H1 (cell line): Measurements from ENCODE around the gene POLRMT. TPM values are rescaled to one million over a fixed set of nuclear protein-coding genes. Genes with fewer than 3 reads are reported as not detected.

ENCODE experiments used
- CTCF ChIA-PET: fragments of 300-600 bp; sonication (Branson Sonifier 250); formaldehyde crosslinking; loops from one replicate; lab custom pipeline; 2021; ENCODE audit not compliant: partially characterized antibody; lab: Charles Lee
- POLR2A ChIA-PET: fragments of 300-600 bp; sonication (Branson Sonifier 250); formaldehyde crosslinking; loops from one replicate; lab custom pipeline; 2021; ENCODE audit warnings: inconsistent platforms; ENCODE audit not compliant: partially characterized antibody; lab: Charles Lee
- DNase-seq, 2 experiments: peaks; one replicate each; pipeline versions ENCODE4 v3.0.0 to v3.0.0-alpha.2; 2010 to 2022; ENCODE audit warnings: low spot score in 2 of 2, low read depth in 1 of 2, mixed read lengths in 1 of 2
- FAIRE-seq: peaks from 2 replicates; lab custom pipeline; 2011; peaks lifted over from hg19 to GRCh38; lab: Jason Lieb, UNC
- H2AFZ ChIP-seq: 2 replicates; pipeline ENCODE4 v1.8.1; 2012; ENCODE audit warnings: low read length, inconsistent platforms
- H2AK5ac ChIP-seq: 2 replicates; pipeline ENCODE4 v1.6.1; 2013; ENCODE audit warnings: low read depth, low read length
- H2BK120ac ChIP-seq: replicated peaks from 2 replicates; pipeline ENCODE3; 2013; ENCODE audit warnings: low read depth, low read length, inconsistent platforms
- H2BK12ac ChIP-seq: 2 replicates; pipeline ENCODE4 v1.6.1; 2013; ENCODE audit warnings: low read depth, low read length
- H2BK15ac ChIP-seq: 2 replicates; pipeline ENCODE4 v1.6.1; 2013; ENCODE audit warnings: low read length
- H2BK20ac ChIP-seq: 2 replicates; pipeline ENCODE4 v1.6.1; 2013; ENCODE audit warnings: low read length
- H2BK5ac ChIP-seq: 2 replicates; pipeline ENCODE4 v1.6.1; 2013; ENCODE audit warnings: low read depth, low read length
- H3K14ac ChIP-seq: 2 replicates; pipeline ENCODE4 v1.6.1; 2013; ENCODE audit warnings: inconsistent platforms; ENCODE audit not compliant: insufficient read length
- H3K18ac ChIP-seq: 2 replicates; pipeline ENCODE4 v1.6.1; 2013; ENCODE audit warnings: low read length; ENCODE audit errors: extremely low read depth
- H3K23ac ChIP-seq: 2 replicates; pipeline ENCODE4 v1.6.1; 2013; ENCODE audit warnings: inconsistent platforms; ENCODE audit not compliant: insufficient read length
- H3K23me2 ChIP-seq: 2 replicates; pipeline ENCODE4 v1.6.1; 2013; ENCODE audit warnings: low read depth, low read length
- H3K27ac ChIP-seq: 2 replicates; pipeline ENCODE4 v1.6.1; 2011; ENCODE audit warnings: low read depth, low read length, inconsistent platforms
- H3K27me3 ChIP-seq, 4 experiments: replicated peaks in 1 of 4; 1 replicate in 1 of 4; 2 replicates in 3 of 4; pipeline versions ENCODE4 v1.6.1 to v1.8.1; 2011 to 2013; ENCODE audit warnings: low read length in 3 of 4, mild to moderate bottlenecking in 3 of 4, inconsistent platforms in 2 of 4, mixed read lengths in 2 of 4, moderate library complexity in 1 of 4; ENCODE audit not compliant: control insufficient read depth in 3 of 4, insufficient read depth in 3 of 4; ENCODE audit errors: extremely low read depth in 1 of 4
- H3K36me3 ChIP-seq, 4 experiments: 2 replicates each; pipeline versions ENCODE4 v1.6.1 to v1.8.1; 2011 to 2013; ENCODE audit warnings: mild to moderate bottlenecking in 4 of 4, low read length in 3 of 4, moderate library complexity in 2 of 4, control low read depth in 1 of 4, inconsistent platforms in 1 of 4; ENCODE audit not compliant: insufficient read depth in 4 of 4, control insufficient read depth in 2 of 4
- H3K4ac ChIP-seq: replicated peaks from 2 replicates; pipeline ENCODE3; 2013; ENCODE audit warnings: low read length, low read depth, mixed read lengths, inconsistent platforms; ENCODE audit not compliant: insufficient read length
- H3K4me1 ChIP-seq, 4 experiments: replicated peaks in 1 of 4; 1 replicate in 1 of 4; 2 replicates in 3 of 4; pipeline versions ENCODE4 v1.6.1 to v1.8.1; 2011 to 2013; ENCODE audit warnings: low read length in 3 of 4, inconsistent platforms in 2 of 4, mixed read lengths in 1 of 4; ENCODE audit not compliant: insufficient read depth in 4 of 4, control insufficient read depth in 3 of 4
- H3K4me2 ChIP-seq, 2 experiments: 2 replicates each; pipeline versions ENCODE4 v1.6.1 to v1.8.1; 2011 to 2013; ENCODE audit warnings: low read depth in 2 of 2, low read length in 2 of 2, control low read depth in 1 of 2, inconsistent platforms in 1 of 2, mild to moderate bottlenecking in 1 of 2; ENCODE audit not compliant: insufficient read depth in 1 of 2
- H3K4me3 ChIP-seq, 4 experiments: fragments of 200-600, 300-600 bp in 1 of 4; sonication (generic), shearing (Covaris generic), sonication (Bioruptor Twin) in 1 of 4; 2 replicates each; pipeline versions ENCODE4 v1.5.1 to v1.8.1; 2011 to 2016; ENCODE audit warnings: low read length in 4 of 4, low read depth in 3 of 4, control low read depth in 2 of 4, inconsistent platforms in 2 of 4, mild to moderate bottlenecking in 2 of 4, mixed read lengths in 1 of 4, moderate library complexity in 1 of 4; ENCODE audit not compliant: insufficient read depth in 2 of 4; ENCODE audit errors: extremely low read depth in 1 of 4
- H3K56ac ChIP-seq: replicated peaks from 2 replicates; pipeline ENCODE3; 2013; ENCODE audit warnings: low read depth, mild to moderate bottlenecking, mixed read lengths, low read length, inconsistent platforms; ENCODE audit not compliant: insufficient read length
- H3K79me1 ChIP-seq: 2 replicates; pipeline ENCODE4 v1.6.1; 2013; ENCODE audit warnings: low read depth, low read length, control low read depth
- H3K79me2 ChIP-seq, 2 experiments: 2 replicates each; pipeline versions ENCODE4 v1.6.1 to v1.8.1; 2012 to 2013; ENCODE audit warnings: low read length in 2 of 2, mild to moderate bottlenecking in 2 of 2, inconsistent platforms in 1 of 2; ENCODE audit not compliant: insufficient read depth in 2 of 2, control insufficient read depth in 1 of 2
- H3K9ac ChIP-seq, 4 experiments: replicated peaks in 1 of 4; 1 replicate in 1 of 4; 2 replicates in 3 of 4; pipeline versions ENCODE4 v1.6.1 to v1.8.1; 2011 to 2013; ENCODE audit warnings: low read depth in 3 of 4, low read length in 3 of 4, control low read depth in 2 of 4, mild to moderate bottlenecking in 2 of 4, moderate library complexity in 2 of 4, inconsistent platforms in 1 of 4; ENCODE audit errors: extremely low read depth in 1 of 4
- H3K9me3 ChIP-seq, 2 experiments: 2 replicates each; pipeline versions ENCODE4 v1.6.1 to v1.8.1; 2012 to 2013; ENCODE audit warnings: mild to moderate bottlenecking in 2 of 2, moderate library complexity in 2 of 2, control low read depth in 1 of 2, inconsistent platforms in 1 of 2, low read depth in 1 of 2, low read length in 1 of 2, mixed read lengths in 1 of 2; ENCODE audit not compliant: insufficient read depth in 2 of 2
- H4K20me1 ChIP-seq, 2 experiments: replicated peaks in 1 of 2; 2 replicates each; pipeline versions ENCODE3 to v1.8.1; 2011 to 2013; ENCODE audit warnings: inconsistent platforms in 2 of 2, low read length in 2 of 2, mild to moderate bottlenecking in 1 of 2; ENCODE audit not compliant: insufficient read depth in 2 of 2, control insufficient read depth in 1 of 2
- H4K5ac ChIP-seq: 2 replicates; pipeline ENCODE4 v1.6.1; 2013; ENCODE audit warnings: low read length, low read depth, mixed read lengths, inconsistent platforms; ENCODE audit not compliant: insufficient read length
- H4K8ac ChIP-seq: 2 replicates; pipeline ENCODE4 v1.8.0; 2013; ENCODE audit warnings: mild to moderate bottlenecking, moderate library complexity, low read length, inconsistent platforms; ENCODE audit not compliant: insufficient read depth; ENCODE audit errors: extremely low read depth
- H4K91ac ChIP-seq: replicated peaks from 2 replicates; pipeline ENCODE3; 2013; ENCODE audit warnings: low read length, mixed read lengths, inconsistent platforms; ENCODE audit not compliant: insufficient read length
- RBBP5 ChIP-seq: IDR thresholded peaks from 2 replicates; pipeline ENCODE4 v1.7.1; 2012; ENCODE audit warnings: low read depth, mild to moderate bottlenecking, inconsistent platforms, low read length, moderate library complexity, borderline replicate concordance
- WGBS, 2 experiments: shearing (Covaris generic) in 1 of 2; methylation state at CpG; one replicate each; pipeline versions ENCODE4 v1.1.6 to v1.1.7; 2013 to 2015; ENCODE audit warnings: low lambda C conversion rate in 2 of 2, mixed read lengths in 2 of 2, inconsistent platforms in 1 of 2, low coverage in 1 of 2, missing lambda C conversion rate in 1 of 2; ENCODE audit not compliant: insufficient replicate concordance in 2 of 2, insufficient coverage in 1 of 2, insufficient read length in 1 of 2; ENCODE audit errors: extremely low coverage in 1 of 2, missing lambda C conversion rate in 1 of 2; 5-methylcytosine and 5-hydroxymethylcytosine counted together
- polyA plus RNA-seq, 7 experiments: library from polyadenylated mRNA; depleted of rRNA in 3 of 7; stranded (reverse) in 5 of 7; unstranded in 2 of 7; fragments of >200 nt in 5 of 7; fragments of 200-250 nt in 2 of 7; gene quantifications; 1 replicate in 5 of 7; 2 replicates in 1 of 7; 4 replicates in 1 of 7; pipeline versions ENCODE4 v1.2.1 to v1.2.3, GENCODE V29; 2011 to 2013; ENCODE audit warnings: missing spikeins in 2 of 7, mixed read lengths in 2 of 7
- total RNA-seq: library from RNA; stranded (reverse); fragmentation: NEBNext Ultra II Directional; extraction: Animal tissue kit (Norgen Biotek cat#: 25700); gene quantifications from 2 replicates; pipeline ENCODE4 v1.2.1, GENCODE V29; 2021

Gene POLRMT
- total and polyA plus RNA-seq, 2 of the 8 experiments (the other 6 are each of a cell fraction or from before 2014, with no cell fraction given), result 93.0 to 111 TPM

DNA sequence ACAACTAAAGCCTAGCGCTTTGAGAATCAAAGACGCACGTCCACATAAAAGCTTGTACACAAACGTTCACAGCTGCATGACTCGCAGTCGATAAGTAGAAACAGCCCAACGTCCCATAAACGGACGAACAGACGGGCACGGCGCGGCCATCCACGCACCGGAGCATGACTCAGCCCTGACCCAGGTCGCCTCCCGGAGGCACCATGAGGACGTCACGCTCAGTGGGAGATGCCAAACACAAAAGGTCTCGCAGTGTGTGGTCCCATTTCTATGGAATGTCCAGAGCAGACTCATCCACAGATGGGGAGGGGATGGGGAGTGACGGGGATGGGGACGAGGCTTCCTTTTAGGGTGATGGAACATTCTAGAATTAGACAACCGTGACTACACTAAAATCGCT is 9.4 kb downstream of the POLRMT start:
- Histone ChIP-seq H4K91ac (no peak overlapping the region), H3K23me2 (no peaks in the 10 kb centered on the region), H2BK5ac (peak overlapping the region; percentile 60; the same call in 1 of the 2 replicates), H3K4me2 (no peak overlapping the region), H3K4ac (no peak overlapping the region), H3K27me3 (no peaks in the 10 kb centered on the region), H2BK20ac (no peak overlapping the region), H3K9me3 (no peaks in the 10 kb centered on the region), H3K56ac (no peak overlapping the region), H4K8ac (no peak overlapping the region), H2BK120ac (no peak overlapping the region), H4K5ac (no peak overlapping the region), H3K18ac (no peak overlapping the region), H3K36me3 (peaks cover 2 to 49% (median 27%) of the 10 kb centered on the region in 4 experiments), H3K4me3 (no peak overlapping the region), H2AFZ (no peak overlapping the region), H2BK12ac (no peak overlapping the region), H2AK5ac (no peak overlapping the region), H3K9ac (no peak overlapping the region), H3K4me1 (no peaks in the 10 kb centered on the region), H3K79me2 (no peaks in the 10 kb centered on the region; a peak in 1 of 4 replicates), H3K27ac (no peak overlapping the region), H2BK15ac (no peak overlapping the region), H3K79me1 (no peaks in the 10 kb centered on the region; the same call in 1 of the 2 replicates), H3K14ac (no peak overlapping the region), H4K20me1 (peaks cover 3 to 11% of the 10 kb centered on the region in 2 experiments), H3K23ac (no peak overlapping the region)
- POLR2A ChIA-PET, result interaction anchor here (1.0 to 2.0 kb wide), 2 partner anchors 9 to 28 kb away, joined by 3 to 4 read pairs; no protein-coding TSS in a partner anchor
- WGBS, 2 experiments, result 97% methylated on average over 24 of the region's 24 CpGs; no CpG with 5 or more reads in 1 of the 2 experiments
- FAIRE-seq (no peak), DNase-seq (no peak)
- CTCF ChIA-PET, result interaction anchor here (0.9 to 3.4 kb wide), 6 partner anchors 35 to 113 kb away, joined by 3 to 12 read pairs (median 5); no protein-coding TSS in a partner anchor
- TF ChIP-seq RBBP5, result no peak
